H9 (cell line): ENCODE measurements around the gene CLOCK. TPM values are rescaled to one million over a fixed set of nuclear protein-coding genes. Genes with fewer than 3 reads are reported as not detected.

Experiments used
- DNase-seq: peaks from one replicate; pipeline ENCODE4 v3.0.0-alpha.2; 2017
- H2AFZ ChIP-seq: one replicate; pipeline ENCODE4 v1.6.1; 2013; ENCODE audit warnings: mild to moderate bottlenecking, low read length, control low read depth, moderate library complexity
- H2AK5ac ChIP-seq: 2 replicates; pipeline ENCODE4 v1.6.1; 2013; ENCODE audit warnings: low read length, control low read depth, mixed read lengths; ENCODE audit not compliant: insufficient read length
- H2BK120ac ChIP-seq: one replicate; pipeline ENCODE4 v1.6.1; 2013; ENCODE audit warnings: low read depth, mild to moderate bottlenecking, low read length, control low read depth, inconsistent platforms; ENCODE audit not compliant: poor library complexity, severe bottlenecking
- H2BK12ac ChIP-seq: 2 replicates; pipeline ENCODE4 v1.6.1; 2013; ENCODE audit warnings: low read length, control low read depth, mixed read lengths, low read depth; ENCODE audit not compliant: insufficient read length
- H2BK15ac ChIP-seq: 2 replicates; pipeline ENCODE4 v1.6.1; 2013; ENCODE audit warnings: low read depth, low read length, control low read depth
- H2BK20ac ChIP-seq: one replicate; pipeline ENCODE4 v1.6.1; 2013; ENCODE audit warnings: low read depth, mild to moderate bottlenecking, low read length, control low read depth, inconsistent platforms; ENCODE audit not compliant: poor library complexity, severe bottlenecking
- H2BK5ac ChIP-seq: 2 replicates; pipeline ENCODE4 v1.6.1; 2013; ENCODE audit warnings: low read length, control low read depth, mixed read lengths; ENCODE audit not compliant: insufficient read length
- H3K14ac ChIP-seq: 2 replicates; pipeline ENCODE4 v1.6.1; 2013; ENCODE audit warnings: low read length, control low read depth; ENCODE audit not compliant: insufficient read depth
- H3K18ac ChIP-seq: 2 replicates; pipeline ENCODE4 v1.6.1; 2013; ENCODE audit warnings: low read depth, mild to moderate bottlenecking, mixed read lengths, low read length, control low read depth; ENCODE audit not compliant: insufficient read length
- H3K23ac ChIP-seq: 2 replicates; pipeline ENCODE4 v1.6.1; 2013; ENCODE audit warnings: low read length, control low read depth, mixed read lengths, low read depth; ENCODE audit not compliant: insufficient read length
- H3K23me2 ChIP-seq: 2 replicates; pipeline ENCODE4 v1.6.1; 2013; ENCODE audit warnings: low read depth, mild to moderate bottlenecking, mixed read lengths, low read length, control low read depth; ENCODE audit not compliant: insufficient read length, poor library complexity, severe bottlenecking
- H3K27ac ChIP-seq: 2 replicates; pipeline ENCODE4 v1.5.1; 2013; ENCODE audit warnings: low read length, control low read depth, mixed read lengths, low read depth; ENCODE audit not compliant: insufficient read length
- H3K27me3 ChIP-seq: 2 replicates; pipeline ENCODE4 v1.6.1; 2013; ENCODE audit warnings: low read length, control low read depth, inconsistent platforms; ENCODE audit not compliant: insufficient read depth
- H3K4ac ChIP-seq: 2 replicates; pipeline ENCODE4 v1.6.1; 2013; ENCODE audit warnings: low read depth, mild to moderate bottlenecking, control low read depth, inconsistent platforms, low read length, moderate library complexity
- H3K4me1 ChIP-seq: 2 replicates; pipeline ENCODE4 v1.6.1; 2013; ENCODE audit warnings: low read length, control low read depth, inconsistent platforms; ENCODE audit not compliant: insufficient read depth
- H3K4me2 ChIP-seq: 2 replicates; pipeline ENCODE4 v1.6.1; 2013; ENCODE audit warnings: low read length, control low read depth, mixed read lengths; ENCODE audit not compliant: insufficient read length, insufficient read depth
- H3K56ac ChIP-seq: 2 replicates; pipeline ENCODE4 v1.6.1; 2013; ENCODE audit warnings: low read depth, mild to moderate bottlenecking, mixed read lengths, low read length, control low read depth; ENCODE audit not compliant: insufficient read length
- H3K79me1 ChIP-seq: 2 replicates; pipeline ENCODE4 v1.6.1; 2013; ENCODE audit warnings: low read depth, mild to moderate bottlenecking, moderate library complexity, low read length, control low read depth, inconsistent platforms; ENCODE audit not compliant: insufficient read depth, poor library complexity, severe bottlenecking
- H3K79me2 ChIP-seq: 2 replicates; pipeline ENCODE4 v1.6.1; 2013; ENCODE audit warnings: low read length, control low read depth, inconsistent platforms; ENCODE audit not compliant: insufficient read depth
- H3K9ac ChIP-seq: 2 replicates; pipeline ENCODE4 v1.6.1; 2013; ENCODE audit warnings: low read length, control low read depth, mixed read lengths; ENCODE audit not compliant: insufficient read length; ENCODE audit errors: extremely low read depth
- H3K9me3 ChIP-seq: one replicate; pipeline ENCODE4 v1.6.1; 2013; ENCODE audit warnings: low read depth, low read length, inconsistent platforms; ENCODE audit not compliant: control insufficient read depth
- H3T11ph ChIP-seq: one replicate; pipeline ENCODE4 v1.6.1; 2013; ENCODE audit warnings: mild to moderate bottlenecking, low read length, control low read depth, inconsistent platforms
- H4K20me1 ChIP-seq: one replicate; pipeline ENCODE4 v1.6.1; 2013; ENCODE audit not compliant: control insufficient read depth, insufficient read length, insufficient read depth
- H4K5ac ChIP-seq: 2 replicates; pipeline ENCODE4 v1.6.1; 2013; ENCODE audit warnings: low read depth, mild to moderate bottlenecking, mixed read lengths, low read length, control low read depth; ENCODE audit not compliant: insufficient read length
- H4K8ac ChIP-seq: replicated peaks from 2 replicates; pipeline ENCODE4 v1.6.1; 2013; ENCODE audit warnings: low read length, control low read depth, mixed read lengths, low read depth; ENCODE audit not compliant: insufficient read length
- H4K91ac ChIP-seq: 2 replicates; pipeline ENCODE4 v1.6.1; 2013; ENCODE audit warnings: low read depth, mild to moderate bottlenecking, moderate library complexity, mixed read lengths, low read length, control low read depth; ENCODE audit not compliant: insufficient read length
- H3K27ac Mint-ChIP-seq, 3 experiments: 2 replicates in 2 of 3; 3 replicates in 1 of 3; pipeline ENCODE4 v1.8.0; 2020 to 2021; ENCODE audit warnings: mixed read lengths in 3 of 3, mild to moderate bottlenecking in 1 of 3, moderate library complexity in 1 of 3
- H3K27me3 Mint-ChIP-seq: 2 replicates; pipeline ENCODE4 v1.8.0; 2021; ENCODE audit warnings: low read depth, mild to moderate bottlenecking, moderate library complexity, mixed read lengths
- H3K36me3 Mint-ChIP-seq, 3 experiments: 2 replicates in 2 of 3; 3 replicates in 1 of 3; pipeline ENCODE4 v1.8.0; 2020 to 2021; ENCODE audit warnings: low read depth in 3 of 3, mixed read lengths in 3 of 3; ENCODE audit not compliant: insufficient read depth in 1 of 3
- H3K4me1 Mint-ChIP-seq, 2 experiments: 2 replicates each; pipeline ENCODE4 v1.8.0; 2020; ENCODE audit warnings: mixed read lengths in 2 of 2
- H3K4me3 Mint-ChIP-seq, 2 experiments: 2 replicates in 1 of 2; 3 replicates in 1 of 2; pipeline ENCODE4 v1.8.0; 2020 to 2021; ENCODE audit warnings: mild to moderate bottlenecking in 2 of 2, mixed read lengths in 2 of 2, moderate library complexity in 1 of 2
- H3K9me3 Mint-ChIP-seq, 2 experiments: 2 replicates in 1 of 2; 3 replicates in 1 of 2; pipeline ENCODE4 v1.8.0; 2020; ENCODE audit warnings: mild to moderate bottlenecking in 2 of 2, mixed read lengths in 2 of 2, moderate library complexity in 1 of 2
- CTCF ChIP-seq: fragments of 200-600 bp; sonication (generic); conservative IDR thresholded peaks from 3 replicates; pipeline ENCODE4 v1.8.0; 2021; ENCODE audit warnings: antibody characterized with exemption, mild to moderate bottlenecking
- WGBS: extraction: QIAGEN DNeasy Blood & Tissue Kit; methylation state at CpG from one replicate; pipeline ENCODE4 v1.1.7; 2013; ENCODE audit warnings: missing lambda C conversion rate, low lambda C conversion rate, mixed read lengths; ENCODE audit not compliant: insufficient read length; ENCODE audit errors: extremely low coverage; 5-methylcytosine and 5-hydroxymethylcytosine counted together
- total RNA-seq: library from RNA; stranded (reverse); gene quantifications from 2 replicates; pipeline ENCODE4 v1.2.1, GENCODE V29; 2021

Gene CLOCK
- total RNA-seq, 1 experiment from 2014 or later: 16.2 TPM

- H3K23me2 ChIP-seq: no peaks in the 10 kb centered on the region
- H4K20me1 ChIP-seq: no peaks in the 10 kb centered on the region
- H3T11ph ChIP-seq: no peak overlapping the region
- H2BK15ac ChIP-seq: no peak overlapping the region
- H4K8ac ChIP-seq: no peak overlapping the region
- TF ChIP-seq CTCF: no peak
- peaks cover 4% of the 10 kb centered on the region in 2 experiments for H3K4me1 Mint-ChIP-seq
- no peak overlapping the region for H3K9ac ChIP-seq
- H3K18ac ChIP-seq: no peak overlapping the region
- no peak overlapping the region for H3K4me2 ChIP-seq
- H3K27ac Mint-ChIP-seq: no peak overlapping the region
- DNase-seq: no peak
- H3K27me3 ChIP-seq: no peaks in the 10 kb centered on the region
- WGBS: no CpG with 5 or more reads among the region's 1 CpG
- H3K4me3 Mint-ChIP-seq: no peak overlapping the region
- H2BK5ac ChIP-seq: no peak overlapping the region
- H3K9me3 ChIP-seq: peaks cover 5% of the 10 kb centered on the region
- no peak overlapping the region for H2AFZ ChIP-seq
- H2BK20ac ChIP-seq: no peak overlapping the region
- no peak overlapping the region for H2BK12ac ChIP-seq
- no peak overlapping the region for H3K56ac ChIP-seq
- H3K79me2 ChIP-seq: no peaks in the 10 kb centered on the region
- no peak overlapping the region for H4K91ac ChIP-seq
- no peak overlapping the region for H4K5ac ChIP-seq
- peaks cover 20 to 27% (median 26%) of the 10 kb centered on the region in 3 experiments for H3K36me3 Mint-ChIP-seq
- no peak overlapping the region for H2AK5ac ChIP-seq
- no peak overlapping the region for H3K27ac ChIP-seq
- H3K14ac ChIP-seq: no peak overlapping the region
- no peak overlapping the region for H3K4ac ChIP-seq
- H3K27me3 Mint-ChIP-seq: no peaks in the 10 kb centered on the region
- H2BK120ac ChIP-seq: no peak overlapping the region
- H3K79me1 ChIP-seq: no peaks in the 10 kb centered on the region
- H3K23ac ChIP-seq: no peak overlapping the region
- H3K4me1 ChIP-seq: no peaks in the 10 kb centered on the region
- peaks cover 2 to 8% of the 10 kb centered on the region in 2 experiments; a peak in 4 of 5 replicates for H3K9me3 Mint-ChIP-seq
These were observed 76.7 kb downstream of the CLOCK start for GRCh38 chr4:55469979-55470378.
